Measurements from ENCODE around the gene TXNIP.

The TXNIP gene

GRCh38 chr1:145967288-145967687, 29.1 kb downstream of the TXNIP start:
- no peak for DNase-seq (ENCODE audit: low read depth)
- H3K4me3 ChIP-seq (ENCODE audit: low read length), result no peak overlapping the region
- no peak for TF ChIP-seq CTCF (IDR thresholded peaks at IDR 0.05; ENCODE audit: insufficient read depth, low read depth, low read length, missing control alignments)

GRCh38 chr1:145965119-145965744, 31.1 kb downstream of the TXNIP start:
- no peak for DNase-seq (ENCODE audit: low read depth)
- H3K4me3 ChIP-seq (ENCODE audit: low read length), result peak overlapping the region; percentile 73
- TF ChIP-seq CTCF (IDR thresholded peaks at IDR 0.05; ENCODE audit: insufficient read depth, low read depth, low read length, missing control alignments), result no peak

GRCh38 chr1:145964328-145965118, 31.9 kb downstream of the TXNIP start, which contains the start of the genes ANKRD34A and POLR3GL:
TSS of gene ANKRD34A (minus strand) at chr1:145964575. CDS start at chr1:145961759, 2,816 bp downstream.
TSS of gene POLR3GL (plus strand) at chr1:145964690. CDS start at chr1:145974866, 10,176 bp downstream.
- H3K4me3 ChIP-seq (ENCODE audit: low read length), result peak within 1 kb of the TSS; percentile 73
- TF ChIP-seq CTCF (IDR thresholded peaks at IDR 0.05; ENCODE audit: insufficient read depth, low read depth, low read length, missing control alignments), result no peak
- peak; percentile 96 for DNase-seq (ENCODE audit: low read depth)

- H3K4me3 ChIP-seq (ENCODE audit: low read length), result peak overlapping the region; percentile 73
- no peak for TF ChIP-seq CTCF (IDR thresholded peaks at IDR 0.05; ENCODE audit: insufficient read depth, low read depth, low read length, missing control alignments)
- peak; percentile 61 for DNase-seq (ENCODE audit: low read depth)
Measured at GRCh38 chr1:145963265-145964019, 32.9 kb downstream of the TXNIP start.

- H3K4me3 ChIP-seq (ENCODE audit: low read length), result peak overlapping the region; percentile 52
- TF ChIP-seq CTCF (IDR thresholded peaks at IDR 0.05; ENCODE audit: insufficient read depth, low read depth, low read length, missing control alignments), result no peak
- peak; percentile 13 for DNase-seq (ENCODE audit: low read depth)
Measured at GRCh38 chr1:145962157-145963102, 33.9 kb downstream of the TXNIP start.
